ENCODE data around the gene MAGI1. TPM values are rescaled to one million over a fixed set of nuclear protein-coding genes. Genes with fewer than 3 reads are reported as not detected.

The MAGI1 gene
- total and polyA plus RNA-seq, 7 donors, result 10.2 to 54.0 (median 29.8) TPM

GRCh38 chr3:65851827-65852226 is 186.9 kb downstream of the MAGI1 start:
- Histone ChIP-seq H3K36me3 (no peaks in the 10 kb centered on the region), H3K9me3 (no peaks in the 10 kb centered on the region), H3K4me3 (no peak overlapping the region), H3K27me3 (no peaks in the 10 kb centered on the region), H3K27ac (no peak overlapping the region), H3K4me1 (no peaks in the 10 kb centered on the region)
- intact Hi-C loops (cut with DNase I), result no loop called here
- DNase-seq, result no peak
- WGBS, 2 donors, result 78 to 86% methylated on average over 4 of the region's 4 CpGs
- TF ChIP-seq POLR2A (IDR thresholded peaks at IDR 0.05), result no peak
- TF ChIP-seq, protein P1, sequence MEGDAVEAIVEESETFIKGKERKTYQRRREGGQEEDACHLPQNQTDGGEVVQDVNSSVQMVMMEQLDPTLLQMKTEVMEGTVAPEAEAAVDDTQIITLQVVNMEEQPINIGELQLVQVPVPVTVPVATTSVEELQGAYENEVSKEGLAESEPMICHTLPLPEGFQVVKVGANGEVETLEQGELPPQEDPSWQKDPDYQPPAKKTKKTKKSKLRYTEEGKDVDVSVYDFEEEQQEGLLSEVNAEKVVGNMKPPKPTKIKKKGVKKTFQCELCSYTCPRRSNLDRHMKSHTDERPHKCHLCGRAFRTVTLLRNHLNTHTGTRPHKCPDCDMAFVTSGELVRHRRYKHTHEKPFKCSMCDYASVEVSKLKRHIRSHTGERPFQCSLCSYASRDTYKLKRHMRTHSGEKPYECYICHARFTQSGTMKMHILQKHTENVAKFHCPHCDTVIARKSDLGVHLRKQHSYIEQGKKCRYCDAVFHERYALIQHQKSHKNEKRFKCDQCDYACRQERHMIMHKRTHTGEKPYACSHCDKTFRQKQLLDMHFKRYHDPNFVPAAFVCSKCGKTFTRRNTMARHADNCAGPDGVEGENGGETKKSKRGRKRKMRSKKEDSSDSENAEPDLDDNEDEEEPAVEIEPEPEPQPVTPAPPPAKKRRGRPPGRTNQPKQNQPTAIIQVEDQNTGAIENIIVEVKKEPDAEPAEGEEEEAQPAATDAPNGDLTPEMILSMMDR (IDR thresholded peaks at IDR 0.05), result no peak
- no peak for TF ChIP-seq POLR2AphosphoS5 (IDR thresholded peaks at IDR 0.05)
- TF ChIP-seq EP300 (IDR thresholded peaks at IDR 0.05), result no peak

DNA sequence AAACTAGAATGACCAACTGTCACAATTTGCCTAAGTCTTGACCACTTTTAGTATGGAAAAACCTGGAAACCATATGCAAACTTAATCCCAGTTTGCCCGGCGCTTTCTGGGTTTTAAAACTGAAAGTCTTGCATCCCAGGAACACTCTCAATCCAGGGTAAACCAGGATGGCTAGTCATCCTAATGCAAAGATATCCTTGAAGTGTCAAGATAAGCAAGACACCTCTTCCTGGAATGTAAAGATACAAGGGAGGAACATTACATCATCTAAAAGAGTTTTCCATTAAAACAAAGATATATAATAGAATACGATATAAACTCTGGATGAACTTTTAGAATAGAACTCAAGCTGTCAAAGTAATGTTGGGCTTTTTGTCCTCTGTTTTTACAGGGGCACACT is 188.5 kb downstream of the MAGI1 start:
- no peaks in the 10 kb centered on the region for H3K9me3 ChIP-seq
- H3K36me3 ChIP-seq, result no peaks in the 10 kb centered on the region
- H3K4me3 ChIP-seq, result no peak overlapping the region
- H3K27ac ChIP-seq, result no peak overlapping the region
- TF ChIP-seq POLR2AphosphoS5 (IDR thresholded peaks at IDR 0.05) (no peak), POLR2A (IDR thresholded peaks at IDR 0.05) (no peak), EP300 (IDR thresholded peaks at IDR 0.05) (no peak)
- TF ChIP-seq, protein P1 (IDR thresholded peaks at IDR 0.05), result no peak
- H3K27me3 ChIP-seq, result no peaks in the 10 kb centered on the region
- intact Hi-C loops (cut with DNase I), result no loop called here
- H3K4me1 ChIP-seq, result no peaks in the 10 kb centered on the region
- no peak for DNase-seq
- 94 to 95% methylated on average over 3 of the region's 3 CpGs for WGBS, 2 donors

- TF ChIP-seq POLR2A (IDR thresholded peaks at IDR 0.05) (no peak), EP300 (IDR thresholded peaks at IDR 0.05) (no peak), POLR2AphosphoS5 (IDR thresholded peaks at IDR 0.05) (no peak)
- TF ChIP-seq, protein P1 (IDR thresholded peaks at IDR 0.05), result no peak
- intact Hi-C loops (cut with DNase I), result no loop called here
- WGBS, 2 donors, result 87 to 92% methylated on average over 7 of the region's 7 CpGs
- no peak overlapping the region for H3K4me3 ChIP-seq
- no peaks in the 10 kb centered on the region for H3K36me3 ChIP-seq
- no peak for DNase-seq
- H3K9me3 ChIP-seq, result no peaks in the 10 kb centered on the region
- no peaks in the 10 kb centered on the region for H3K4me1 ChIP-seq
- H3K27me3 ChIP-seq, result no peaks in the 10 kb centered on the region
- H3K27ac ChIP-seq, result no peak overlapping the region
These were observed 190.7 kb downstream of the MAGI1 start for GRCh38 chr3:65848024-65848423.

- WGBS, 2 donors, result 39 to 67% methylated on average over 1 of the region's 1 CpG
- H3K4me1 ChIP-seq, result no peaks in the 10 kb centered on the region
- H3K4me3 ChIP-seq, result no peak overlapping the region
- no peaks in the 10 kb centered on the region for H3K9me3 ChIP-seq
- no peaks in the 10 kb centered on the region for H3K27me3 ChIP-seq
- TF ChIP-seq POLR2A (IDR thresholded peaks at IDR 0.05) (no peak), POLR2AphosphoS5 (IDR thresholded peaks at IDR 0.05) (no peak), EP300 (IDR thresholded peaks at IDR 0.05) (no peak)
- TF ChIP-seq, protein P1 (IDR thresholded peaks at IDR 0.05), result no peak
- H3K27ac ChIP-seq, result no peak overlapping the region
- no peak for DNase-seq
- intact Hi-C loops (cut with DNase I), result no loop called here
- no peaks in the 10 kb centered on the region for H3K36me3 ChIP-seq
These were observed 191.8 kb downstream of the MAGI1 start for GRCh38 chr3:65846936-65847335.

- H3K4me1 ChIP-seq, result no peaks in the 10 kb centered on the region
- H3K27me3 ChIP-seq, result no peaks in the 10 kb centered on the region
- no peak for DNase-seq
- H3K9me3 ChIP-seq, result no peaks in the 10 kb centered on the region
- WGBS, 2 donors, result 85 to 89% methylated on average over 2 of the region's 2 CpGs
- H3K27ac ChIP-seq, result no peak overlapping the region
- H3K36me3 ChIP-seq, result no peaks in the 10 kb centered on the region
- intact Hi-C loops (cut with DNase I), result no loop called here
- TF ChIP-seq EP300 (IDR thresholded peaks at IDR 0.05), result no peak
- TF ChIP-seq POLR2A (IDR thresholded peaks at IDR 0.05), result no peak
- TF ChIP-seq POLR2AphosphoS5 (IDR thresholded peaks at IDR 0.05), result no peak
- TF ChIP-seq, protein P1 (IDR thresholded peaks at IDR 0.05), result no peak
- no peak overlapping the region for H3K4me3 ChIP-seq
These were observed 194.3 kb downstream of the MAGI1 start for GRCh38 chr3:65844370-65844769.
